COLO829 (cell line): ENCODE data around the gene ZNF280A.
"Not testable (repeated sequence)": the region's sequence is repeated elsewhere in the genome, so short reads cannot be mapped to it uniquely, and the experiment has no call there.

Source experiments
- DNase-seq: peaks from one replicate; pipeline ENCODE4 v3.0.0; 2012; ENCODE audit warnings: low spot score

Gene ZNF280A

GRCh38 chr22:22538226-22538989 lies 18.3 kb upstream of the ZNF280A start:
- DNase-seq: no peak

DNA sequence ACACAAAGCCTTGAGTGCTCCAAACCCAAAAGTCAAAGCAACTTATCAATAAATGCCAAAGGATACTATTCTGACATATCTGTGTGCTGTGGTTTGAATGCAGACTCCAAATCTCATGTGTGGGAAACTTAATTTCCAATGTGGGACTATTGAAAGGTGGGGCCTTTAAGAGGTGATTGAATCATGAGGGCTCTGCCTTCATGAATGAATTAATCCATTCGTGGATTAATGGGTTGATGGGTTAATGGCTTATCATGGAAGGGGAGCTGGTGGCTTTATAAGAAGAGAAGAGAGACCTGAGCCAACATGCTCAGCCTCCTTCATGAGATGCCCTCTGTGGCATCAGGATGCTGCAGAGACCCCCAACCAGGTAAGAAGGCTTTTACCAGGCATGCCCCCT lies 16.8 kb upstream of the ZNF280A start:
- DNase-seq: no peak

DNA sequence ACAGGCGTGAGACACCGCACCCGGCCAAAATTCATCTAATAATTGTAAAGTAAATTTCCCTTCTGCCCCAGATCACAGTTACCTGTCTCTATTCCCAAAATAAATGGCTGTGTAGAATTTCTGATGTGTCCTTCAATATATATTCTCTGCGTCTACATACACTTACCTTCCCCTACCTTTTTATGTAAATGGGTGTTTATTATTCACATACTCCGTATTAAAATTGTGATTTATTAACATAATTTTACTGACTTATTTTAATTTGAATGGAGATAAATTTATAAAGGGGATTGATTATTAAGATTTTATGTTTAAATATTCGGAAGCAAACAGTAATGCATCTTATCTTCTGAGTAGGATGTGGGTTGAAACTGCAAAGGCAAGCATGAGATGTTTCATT lies 16.4 kb upstream of the ZNF280A start:
- DNase-seq: no peak

DNA sequence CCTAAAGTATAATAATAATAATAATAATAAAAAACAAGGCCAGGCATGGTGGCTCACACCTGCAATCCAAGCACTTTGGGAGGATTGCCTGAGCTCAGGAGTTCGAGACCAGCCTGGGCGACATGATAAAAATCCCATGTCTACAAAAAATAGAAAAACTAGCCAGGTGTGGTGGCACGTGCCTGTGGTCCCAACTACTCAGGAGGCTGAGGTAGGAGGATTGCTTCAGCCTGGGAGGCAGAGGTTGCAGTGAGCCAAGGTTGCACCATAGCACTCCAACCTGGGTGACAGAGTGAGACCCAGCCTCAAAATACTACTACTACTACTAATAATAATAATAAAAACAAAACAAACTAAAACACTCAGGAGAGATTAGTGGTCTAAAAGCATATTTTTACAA lies 15.6 kb upstream of the ZNF280A start:
- no peak for DNase-seq

DNA sequence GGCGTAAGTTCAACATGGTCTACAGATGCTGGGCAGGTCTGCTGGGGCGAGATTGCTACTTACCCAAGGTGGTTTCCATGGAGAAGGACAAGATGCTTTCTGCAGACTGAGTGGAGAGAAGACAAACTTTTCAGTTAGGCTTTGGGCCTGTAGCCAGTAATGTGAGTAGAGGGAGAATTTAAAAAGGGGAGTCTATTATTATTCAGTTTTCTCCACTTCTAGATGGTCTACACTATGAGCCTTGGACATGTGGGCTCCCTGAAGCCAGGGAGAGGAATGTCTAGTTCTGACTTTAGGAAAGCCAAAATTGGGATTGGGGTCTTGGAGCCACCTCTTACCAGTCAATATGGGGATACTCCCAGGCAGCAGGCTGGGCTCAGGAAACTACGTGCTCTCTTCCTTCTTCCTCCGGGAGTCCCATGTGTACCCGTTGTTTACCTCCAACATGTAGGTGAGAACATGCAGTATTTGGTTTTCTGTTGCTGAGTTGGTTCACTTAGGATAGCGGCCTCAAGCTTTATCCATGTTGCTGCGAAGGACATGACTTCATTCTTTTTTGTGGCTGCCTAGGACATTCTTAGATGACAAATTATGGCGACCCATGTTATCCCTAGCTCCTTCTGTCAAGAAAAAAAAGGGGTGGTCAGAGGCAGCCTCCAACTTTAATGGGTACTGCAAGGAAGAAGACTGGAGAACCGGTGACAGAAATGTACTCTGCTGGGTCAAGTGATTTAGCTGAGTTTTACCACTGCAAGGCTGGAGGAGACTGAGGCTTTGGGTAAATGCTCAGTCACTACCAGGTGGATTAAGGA lies 14.7 kb upstream of the ZNF280A start:
- no peak for DNase-seq

DNA sequence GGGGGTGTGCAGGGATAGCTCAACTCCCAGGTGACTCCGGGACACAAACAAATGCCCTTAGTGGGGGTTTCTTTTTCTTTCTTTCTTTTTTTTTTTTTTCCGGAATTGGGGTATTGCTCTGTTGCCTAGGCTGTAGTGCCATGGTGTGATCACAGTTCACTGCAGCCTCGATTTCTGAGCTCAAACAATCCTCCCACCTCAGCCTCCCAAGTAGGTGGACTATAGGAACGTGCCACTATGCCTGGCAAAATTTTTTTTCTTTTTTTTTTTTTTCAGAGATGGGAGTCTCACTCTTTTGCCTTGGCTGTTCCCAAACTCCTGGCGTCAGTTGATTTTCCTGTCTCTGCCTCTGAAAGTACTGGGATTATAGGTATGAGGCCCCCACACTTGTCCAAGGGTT lies 13.8 kb upstream of the ZNF280A start:
- no peak for DNase-seq

GRCh38 chr22:22533417-22533816 lies 13.3 kb upstream of the ZNF280A start:
- no peak for DNase-seq

DNA sequence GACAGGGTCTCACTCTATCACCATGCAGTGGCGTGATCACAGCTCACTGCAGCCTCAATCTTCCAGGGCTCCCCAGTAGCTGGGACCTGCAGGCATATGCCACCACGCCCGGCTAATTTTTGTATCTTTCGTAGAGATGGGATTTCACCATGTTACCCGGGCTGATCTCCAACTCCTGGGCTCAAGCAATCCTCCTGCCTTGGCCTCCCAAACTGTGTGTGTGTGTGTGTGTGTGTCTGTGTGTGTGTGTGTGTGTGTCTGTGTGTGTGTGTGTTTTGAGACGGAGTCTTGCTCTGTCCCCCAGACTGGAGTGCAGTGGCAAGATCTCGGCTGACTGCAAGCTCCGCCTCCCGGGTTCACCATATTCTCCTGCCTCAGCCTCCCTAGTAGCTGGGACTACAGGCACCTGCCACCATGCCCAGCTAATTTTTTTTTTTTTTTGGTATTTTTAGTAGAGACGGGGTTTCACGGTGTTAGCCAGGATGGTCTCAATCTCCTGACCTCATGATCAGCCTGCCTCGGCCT lies 12.5 kb upstream of the ZNF280A start:
- DNase-seq: not testable (repeated sequence)

GRCh38 chr22:22531770-22532546 lies 11.9 kb upstream of the ZNF280A start:
- DNase-seq: no peak

DNA sequence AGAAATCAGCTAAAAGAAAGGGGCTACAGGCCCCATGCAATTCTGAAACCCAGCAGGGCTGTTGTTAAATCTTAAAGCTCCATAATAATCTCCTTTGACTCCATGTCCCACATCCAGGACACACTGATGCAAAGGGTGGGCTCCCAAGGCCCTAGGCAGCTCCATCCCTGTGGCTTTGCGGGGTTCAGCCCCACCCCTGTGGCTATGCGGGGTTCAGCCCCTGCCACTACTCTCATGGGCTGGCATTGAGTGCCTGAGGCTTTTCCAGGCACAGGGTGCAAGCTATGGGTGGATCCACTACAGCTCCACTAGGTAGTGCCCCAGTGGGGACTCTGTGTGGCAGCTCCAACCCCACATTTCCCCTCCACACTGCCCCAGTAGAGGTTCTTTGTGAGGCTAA lies 8.7 kb upstream of the ZNF280A start:
- DNase-seq: no peak

DNA sequence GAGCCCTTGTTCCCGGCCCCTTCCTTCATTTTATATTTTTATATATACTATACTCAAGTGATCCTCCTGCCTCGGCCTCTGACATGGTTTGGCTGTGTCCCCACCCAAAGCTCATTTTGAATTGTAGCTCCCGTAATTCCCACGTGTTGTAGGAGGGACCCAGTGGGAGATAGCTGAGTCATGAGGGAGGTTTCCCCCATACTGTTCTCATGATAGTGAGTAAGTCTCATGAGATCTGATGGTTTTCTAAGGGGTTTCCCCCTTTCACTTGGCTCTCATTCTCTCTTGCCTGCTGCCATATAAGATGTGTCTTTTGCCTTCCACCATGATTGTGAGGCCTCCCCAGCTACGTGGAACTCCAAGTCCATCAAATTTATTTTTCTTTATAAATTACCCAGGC lies 7.2 kb upstream of the ZNF280A start:
- DNase-seq: no peak

DNA sequence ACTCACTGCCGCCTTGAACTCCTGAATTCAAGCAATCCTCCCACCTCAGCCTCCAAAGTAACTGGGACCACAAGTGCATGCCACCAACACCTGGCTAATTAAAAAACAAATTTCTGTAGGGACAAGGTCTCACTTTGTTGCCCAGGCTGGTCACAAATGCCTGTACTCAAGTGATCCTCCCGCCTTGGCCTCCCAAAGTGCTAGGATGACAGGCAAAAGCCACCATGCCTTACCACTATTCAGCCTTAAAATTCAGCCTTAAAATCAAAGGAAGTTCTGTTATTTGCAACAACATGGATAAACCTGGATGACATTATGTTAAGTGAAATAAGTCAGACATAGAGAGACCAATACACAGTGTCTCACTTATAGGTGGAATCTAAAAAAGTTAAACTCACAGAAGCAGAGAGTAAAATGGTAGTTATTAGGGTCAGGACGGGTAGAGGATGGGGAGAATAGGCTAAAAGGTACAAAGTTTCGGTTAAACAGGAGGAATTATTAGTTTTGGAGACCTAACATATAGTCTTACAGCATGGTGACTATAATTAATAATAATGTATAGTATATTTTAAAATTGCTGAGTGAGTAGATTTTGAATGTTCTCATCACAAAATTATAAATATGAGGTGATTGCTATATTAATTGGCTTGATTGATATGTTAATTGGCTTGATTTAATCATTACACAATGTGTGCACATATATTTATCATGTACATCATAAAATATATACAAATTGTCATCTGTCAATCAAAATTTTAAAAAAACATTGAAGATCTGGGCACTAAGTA lies 6.2 kb upstream of the ZNF280A start:
- no peak for DNase-seq

DNA sequence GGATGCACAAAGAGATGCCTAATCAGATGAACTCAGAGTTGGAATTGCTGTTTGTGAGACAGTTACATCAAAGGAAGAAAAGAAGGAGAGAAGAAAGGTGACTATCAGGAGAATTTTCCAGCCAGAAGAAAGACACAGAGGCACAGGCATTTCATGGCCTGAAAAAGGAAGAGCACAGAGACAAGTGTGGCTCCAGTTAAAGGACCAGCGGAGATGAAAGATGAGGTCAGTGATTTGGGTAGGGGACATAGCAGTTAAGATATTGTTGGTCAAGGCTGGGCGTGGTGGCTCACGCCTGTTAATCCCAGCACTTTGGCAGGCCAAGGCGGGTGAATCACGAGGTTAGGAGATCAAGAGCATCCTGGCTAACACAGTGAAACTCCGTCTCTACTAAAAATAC lies 3.4 kb upstream of the ZNF280A start:
- DNase-seq: no peak

DNA sequence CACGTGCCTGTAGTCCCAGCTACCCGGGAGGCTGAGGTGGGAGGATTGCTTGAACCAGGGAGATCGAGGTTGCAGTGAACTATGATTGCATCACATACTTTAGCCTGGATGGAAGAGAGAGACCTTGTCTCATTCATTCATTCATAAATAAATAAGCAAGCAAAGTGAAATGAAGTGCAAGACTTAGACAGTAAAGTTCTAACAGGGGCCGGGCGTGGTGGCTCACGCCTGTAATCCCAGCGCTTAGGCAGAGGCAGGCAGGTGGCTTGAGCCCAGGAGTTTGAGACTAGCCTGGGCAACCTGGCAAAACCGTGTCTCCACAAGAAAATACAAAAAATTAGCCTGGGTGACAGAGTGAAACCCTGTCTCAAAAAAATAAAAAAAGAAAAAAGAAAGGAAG lies 1.6 kb upstream of the ZNF280A start:
- DNase-seq: no peak

DNA sequence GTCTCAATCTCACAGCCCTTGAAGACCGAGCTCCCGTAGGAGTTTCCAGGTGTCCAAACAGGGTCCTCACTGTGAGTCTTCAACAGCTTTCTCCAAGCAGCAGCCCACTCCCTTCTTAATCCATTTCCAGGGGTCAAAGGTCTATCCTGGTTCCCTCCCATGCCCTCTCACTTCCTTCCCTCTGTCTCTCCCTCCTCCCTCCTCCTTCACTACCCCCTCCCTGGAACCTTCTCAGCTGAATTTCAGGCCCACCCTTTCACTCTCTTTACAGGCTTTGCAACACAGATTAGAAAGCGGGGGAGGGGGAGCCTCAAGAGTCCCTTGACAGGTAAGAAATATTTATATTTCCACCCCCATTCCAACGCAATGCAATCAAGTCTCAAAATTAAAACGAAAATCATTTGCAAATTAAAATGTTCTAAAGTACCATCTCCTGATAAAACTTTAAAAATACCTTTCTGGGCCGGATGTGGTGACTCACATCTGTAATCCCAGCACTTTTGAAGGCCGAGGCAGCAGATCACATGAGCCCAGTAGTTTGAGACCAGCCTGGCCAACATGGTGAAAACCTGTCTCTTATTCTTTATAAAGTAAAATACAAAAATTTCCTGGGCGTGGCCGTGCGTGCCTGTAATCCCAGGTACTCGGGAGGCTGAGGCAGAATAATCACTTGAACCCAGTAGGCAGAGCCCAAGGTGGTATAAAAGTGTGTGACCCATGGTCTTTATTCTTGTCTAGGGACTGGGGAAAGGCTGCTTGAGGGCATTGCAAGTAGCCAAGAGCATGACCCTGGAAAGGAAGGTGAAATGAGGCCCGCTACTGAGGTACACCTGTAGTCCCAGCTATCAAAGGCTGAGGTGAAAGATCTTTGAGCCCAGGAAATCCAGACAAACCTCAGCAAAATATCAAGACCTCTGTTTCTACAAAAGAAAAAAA lies 865 bp upstream of the ZNF280A start:
- no peak for DNase-seq

DNA sequence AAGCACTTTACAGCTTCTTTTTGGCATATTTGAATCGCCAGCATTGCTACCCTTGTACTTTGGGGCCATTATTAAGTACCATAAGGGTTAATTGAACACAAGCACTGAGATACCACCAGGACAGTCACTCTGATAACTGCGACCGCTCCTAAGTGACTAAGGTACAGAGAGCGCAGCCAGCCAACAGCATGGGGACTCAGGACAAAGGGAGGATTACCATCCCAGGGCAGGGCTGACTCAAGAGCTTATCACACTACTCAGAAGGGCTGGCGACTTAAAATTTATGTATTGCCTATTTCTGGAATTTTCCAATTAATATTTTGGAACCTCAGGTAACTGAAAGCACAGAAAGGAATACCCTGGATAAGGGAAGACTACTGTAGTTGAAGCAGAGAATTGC lies 479 bp downstream of the ZNF280A start:
- no peak for DNase-seq

DNA sequence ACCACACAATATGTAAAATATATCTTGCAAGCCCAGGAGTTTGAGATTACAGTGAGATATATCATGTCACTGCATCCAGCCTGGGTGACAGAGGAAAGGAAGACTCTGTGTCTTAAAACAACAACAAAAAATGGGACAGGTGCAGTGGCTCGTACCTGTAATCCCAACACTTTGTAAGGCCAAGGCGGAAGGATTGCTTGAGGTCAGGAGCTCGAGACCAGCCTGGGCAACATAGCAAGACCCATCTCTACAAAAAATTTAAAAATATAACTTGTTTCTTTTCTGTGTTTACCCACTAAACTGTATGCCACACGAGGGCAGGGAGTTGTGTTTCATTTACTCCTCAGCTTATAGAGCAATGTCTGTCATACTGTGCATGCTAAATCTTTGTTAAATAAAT lies 3.1 kb downstream of the ZNF280A start:
- DNase-seq: no peak

DNA sequence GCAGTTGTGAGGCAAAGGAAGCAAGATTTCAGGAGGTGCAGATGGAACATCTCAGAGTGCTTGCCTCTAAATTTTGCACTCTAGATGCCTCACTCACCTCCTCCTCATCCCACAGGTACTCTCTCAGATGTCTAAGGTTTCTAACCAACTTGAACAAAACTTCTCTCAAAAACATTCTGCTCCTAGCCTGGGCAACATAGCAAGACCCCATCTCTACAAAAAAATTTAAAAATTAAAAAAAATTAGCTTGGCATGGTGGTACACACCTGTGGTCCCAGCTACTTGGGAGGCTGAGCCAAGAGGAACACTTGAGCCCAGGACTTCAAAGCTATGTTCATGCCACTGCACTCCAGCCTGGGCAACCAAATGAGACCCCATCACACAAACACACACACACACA lies 4.2 kb downstream of the ZNF280A start:
- no peak for DNase-seq

GRCh38 chr22:22514431-22514830 lies 5.6 kb downstream of the ZNF280A start:
- DNase-seq: not testable (repeated sequence)

DNA sequence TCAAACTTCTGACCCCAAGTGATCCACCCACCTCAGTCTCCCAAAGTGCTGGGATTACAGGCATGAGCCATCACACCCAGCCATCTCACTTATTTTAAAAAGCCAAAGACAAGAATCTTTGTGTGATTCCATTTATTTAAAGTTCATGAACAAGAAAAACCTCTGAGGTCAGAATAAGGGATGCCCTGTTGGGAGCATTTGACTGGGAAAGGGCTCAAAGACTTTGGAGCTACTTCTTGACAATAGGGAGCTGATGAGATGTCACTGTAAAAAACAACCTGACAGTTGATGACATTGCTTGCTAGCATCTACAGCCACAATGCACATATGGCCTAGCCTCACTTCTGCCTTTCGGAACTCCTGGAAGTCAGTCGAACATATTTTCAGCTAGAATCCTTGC lies 6.5 kb downstream of the ZNF280A start:
- DNase-seq: no peak

- no peak for DNase-seq
Observed at GRCh38 chr22:22512951-22513350, 7.1 kb downstream of the ZNF280A start.
